GM18526 (cell line): ENCODE results near the gene PLG.

Experiments used
- POLR2A ChIP-seq: IDR thresholded peaks from 3 replicates; pipeline ENCODE4 v1.6.1; 2011; ENCODE audit not compliant: insufficient read length; ENCODE audit errors: extremely low read depth

The PLG gene

DNA sequence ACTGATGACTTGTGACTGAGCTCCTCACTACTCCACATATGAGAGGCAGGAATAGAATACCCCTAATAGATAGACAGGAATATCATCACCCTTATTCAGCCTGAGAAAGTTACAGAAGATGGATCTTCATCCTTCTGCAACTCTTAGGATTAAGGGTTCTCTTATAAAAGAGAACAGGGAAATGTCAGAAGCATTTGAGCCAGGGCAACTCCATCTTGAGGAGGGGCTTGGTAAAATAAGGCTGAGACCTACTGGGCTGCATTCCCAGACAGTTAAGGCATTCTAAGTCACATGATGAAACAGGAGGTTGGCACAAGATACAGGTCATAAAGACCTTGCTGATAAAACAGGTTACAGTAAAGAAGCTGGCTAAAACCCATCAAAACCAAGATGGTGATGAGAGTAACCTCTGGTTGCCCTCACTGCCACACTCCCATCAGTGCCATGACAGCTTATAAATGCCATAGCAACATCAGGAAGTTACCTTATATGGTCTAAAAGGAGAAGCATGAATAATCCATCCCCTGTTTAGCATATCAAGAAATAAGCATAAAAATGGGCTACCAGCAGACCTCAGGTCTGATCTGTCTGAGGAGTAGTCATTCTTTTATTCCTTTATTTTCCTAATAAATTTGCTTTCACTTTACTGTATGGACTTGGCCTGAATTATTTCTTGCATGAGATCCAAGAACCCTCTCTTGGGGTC is 97.9 kb downstream of the PLG start:
- TF ChIP-seq POLR2A, result no peak

- no peak for TF ChIP-seq POLR2A
Measured at GRCh38 chr6:160801418-160801817, 99.4 kb downstream of the PLG start.
